Raji (cell line): ENCODE data around the gene CLDN19.

Experiments
- POLR2A ChIP-seq: IDR thresholded peaks from 2 replicates; pipeline ENCODE4 v1.6.1; 2011; ENCODE audit warnings: low read depth, low read length, control low read depth; ENCODE audit not compliant: insufficient read depth

Gene CLDN19

DNA sequence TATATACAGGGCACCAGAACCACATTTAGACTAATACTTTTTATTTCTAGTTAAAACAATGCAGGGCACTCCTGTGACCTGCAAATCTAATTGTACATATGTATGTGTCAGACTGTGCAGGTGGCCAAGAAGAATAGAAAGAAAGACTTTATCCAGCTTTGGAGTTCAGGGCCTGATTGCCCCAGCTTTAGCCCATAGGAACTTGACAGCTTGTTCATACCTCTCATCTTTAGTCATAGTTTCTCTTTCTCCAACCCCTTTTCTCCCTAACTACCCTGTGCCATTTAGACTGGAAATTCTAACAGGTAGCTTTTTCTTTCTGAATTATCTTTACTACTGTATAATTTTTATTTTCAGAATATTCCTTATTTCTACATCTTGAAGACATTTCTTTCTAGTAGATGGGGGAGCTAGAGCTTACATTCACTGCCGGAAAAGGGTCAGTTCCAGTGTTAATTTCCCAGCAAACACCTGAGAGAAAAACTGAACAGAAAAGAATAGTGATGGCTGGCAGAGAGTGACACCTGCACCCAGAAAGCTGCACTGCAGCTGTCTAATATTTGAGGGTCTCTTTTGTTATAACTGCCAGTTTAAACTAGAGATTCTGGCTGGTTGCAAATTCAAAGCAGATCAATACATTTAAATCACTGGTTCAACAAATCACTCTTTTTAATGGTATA is 49.4 kb downstream of the CLDN19 start:
- no peak for TF ChIP-seq POLR2A

DNA sequence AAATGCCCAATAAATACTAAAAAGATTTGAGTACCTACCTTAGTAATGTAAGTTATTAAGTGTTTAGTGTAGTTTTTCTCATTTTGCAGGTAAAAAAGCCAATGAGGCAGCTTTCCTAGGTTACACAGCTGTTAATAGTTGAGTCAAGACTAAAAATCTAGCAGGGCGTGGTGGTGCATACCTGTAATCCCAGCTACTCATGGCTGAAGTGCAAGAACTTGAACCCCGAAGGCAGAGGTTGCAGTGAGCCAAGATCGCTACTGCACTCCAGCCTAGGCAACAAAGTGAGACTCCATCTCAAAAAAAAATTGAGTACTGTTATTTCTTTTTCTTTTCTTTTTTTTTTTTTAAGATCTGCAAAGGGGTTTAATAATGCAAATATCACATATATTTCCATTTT is 50.1 kb downstream of the CLDN19 start:
- TF ChIP-seq POLR2A, result no peak

DNA sequence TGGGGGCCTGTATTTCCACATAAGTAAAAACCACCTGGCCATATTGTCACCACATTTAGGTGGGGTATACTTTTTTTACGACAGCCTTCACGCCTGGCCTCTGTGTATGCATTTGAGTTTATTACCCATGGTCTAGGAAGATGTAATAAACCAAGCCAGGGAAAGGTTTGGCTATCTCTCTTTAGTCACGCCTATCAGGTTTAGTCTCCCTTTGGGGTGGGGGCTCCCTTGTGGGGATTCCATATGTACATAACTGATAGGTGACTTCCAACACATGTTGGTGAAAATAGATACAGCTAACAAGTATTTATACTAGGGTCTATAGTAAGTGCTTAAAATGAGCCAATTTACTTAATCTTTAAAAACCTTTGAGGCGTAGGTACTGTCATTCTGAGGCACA is 53.6 kb downstream of the CLDN19 start:
- no peak for TF ChIP-seq POLR2A

DNA sequence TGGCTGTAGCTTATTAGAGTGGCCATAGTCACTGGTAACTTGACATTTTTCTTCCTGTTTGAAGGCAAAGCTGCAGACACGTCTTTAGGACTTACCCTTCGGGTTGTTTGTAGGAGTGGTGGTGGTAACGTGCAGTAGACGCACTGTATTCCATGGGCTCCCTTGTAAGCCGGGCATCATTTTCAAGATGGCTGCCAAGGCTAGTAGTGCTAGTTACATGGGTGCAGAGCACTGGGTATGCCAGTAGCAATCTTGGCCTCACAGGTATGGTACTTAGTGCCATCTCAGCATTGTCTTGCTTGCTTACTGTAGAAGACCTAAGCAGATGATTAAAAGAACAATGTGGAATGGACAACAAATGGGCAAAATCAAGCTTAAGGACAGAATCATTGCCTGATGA is 55.9 kb downstream of the CLDN19 start:
- no peak for TF ChIP-seq POLR2A
